ENCODE data around the gene ASB15. TPM values are rescaled to one million over a fixed set of nuclear protein-coding genes. Genes with fewer than 3 reads are reported as not detected.
A peak's percentile ranks its signal among the peaks of the same experiment; 100 is the strongest.

The ASB15 gene
- total RNA-seq, 1 experiment from 2014 or later = not detected

DNA sequence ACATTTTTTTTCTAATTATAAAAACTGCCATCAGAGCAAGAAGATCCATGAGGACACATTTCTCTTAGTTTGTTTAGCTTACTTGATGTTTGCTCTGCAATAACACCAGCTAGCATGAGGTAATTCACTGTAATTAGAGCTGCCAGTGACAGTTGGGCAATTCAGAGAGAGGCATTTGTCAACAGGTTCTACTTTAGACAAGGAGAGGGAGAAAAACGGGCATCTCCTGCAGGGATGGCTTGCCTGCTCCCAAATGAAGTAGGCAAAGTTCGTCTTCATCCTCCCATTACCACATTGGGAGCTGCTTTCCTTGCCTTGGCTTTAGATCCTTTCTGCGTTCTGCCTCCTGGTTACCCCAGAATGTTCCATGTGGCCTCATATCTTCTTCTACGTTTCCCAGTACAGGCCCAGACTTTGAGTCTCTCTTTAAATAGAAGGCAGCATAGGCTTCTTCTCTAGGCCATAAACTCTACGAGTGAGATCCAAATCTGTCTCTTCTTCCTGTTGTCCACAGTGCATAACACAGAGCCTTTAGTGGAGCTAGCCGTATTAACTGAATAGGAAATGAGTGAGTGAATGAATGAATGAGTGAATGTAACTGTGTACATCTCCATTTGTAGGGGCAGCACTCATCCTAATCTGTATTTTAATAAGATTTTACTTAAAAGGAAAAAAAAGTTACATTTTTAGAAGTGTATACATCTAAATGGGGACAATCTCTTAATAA is 21.2 kb downstream of the ASB15 start:
- Histone ChIP-seq H3K27me3 (ENCODE audit: low read length) (no peaks in the 10 kb centered on the region), H2AFZ (ENCODE audit: low read length) (no peak overlapping the region), H3K27ac (ENCODE audit: low read length) (no peak overlapping the region), H3K9ac (ENCODE audit: low read length) (no peak overlapping the region), H3K4me1 (ENCODE audit: insufficient read depth, low read length) (no peaks in the 10 kb centered on the region), H3F3A (ENCODE audit: low read length, unreplicated experiment) (no peaks in the 10 kb centered on the region), H3K9me2 (replicated peaks; ENCODE audit: low read length) (no peaks in the 10 kb centered on the region), H4K20me1 (ENCODE audit: low read length) (no peaks in the 10 kb centered on the region), H3K4me3 (ENCODE audit: low read length) (no peak overlapping the region), H3K9me3 (ENCODE audit: low read length) (no peaks in the 10 kb centered on the region), H3K36me3 (ENCODE audit: low read depth, low read length) (no peaks in the 10 kb centered on the region), H3K4me2 (ENCODE audit: low read length) (no peak overlapping the region), H3K79me2 (ENCODE audit: low read length) (no peaks in the 10 kb centered on the region)
- ChIA-PET CTCF (no interaction called here), POLR2A (ENCODE audit: unreplicated experiment) (no interaction called here)
- BruUV-seq (replicated peaks) = no TSS peak
- ATAC-seq (peak; percentile 49; the same call in 1 of the 2 replicates), DNase-seq (no peak)
- intact Hi-C loops (cut with micrococcal nuclease) = no loop called here
- TF ChIP-seq EZH2 (IDR thresholded peaks at IDR 0.05; ENCODE audit: low read length, unreplicated experiment) (no peak), EZH2phosphoT487 (IDR thresholded peaks at IDR 0.05; ENCODE audit: borderline replicate concordance, low read length) (no peak)
- TF ChIP-seq, protein P1, sequence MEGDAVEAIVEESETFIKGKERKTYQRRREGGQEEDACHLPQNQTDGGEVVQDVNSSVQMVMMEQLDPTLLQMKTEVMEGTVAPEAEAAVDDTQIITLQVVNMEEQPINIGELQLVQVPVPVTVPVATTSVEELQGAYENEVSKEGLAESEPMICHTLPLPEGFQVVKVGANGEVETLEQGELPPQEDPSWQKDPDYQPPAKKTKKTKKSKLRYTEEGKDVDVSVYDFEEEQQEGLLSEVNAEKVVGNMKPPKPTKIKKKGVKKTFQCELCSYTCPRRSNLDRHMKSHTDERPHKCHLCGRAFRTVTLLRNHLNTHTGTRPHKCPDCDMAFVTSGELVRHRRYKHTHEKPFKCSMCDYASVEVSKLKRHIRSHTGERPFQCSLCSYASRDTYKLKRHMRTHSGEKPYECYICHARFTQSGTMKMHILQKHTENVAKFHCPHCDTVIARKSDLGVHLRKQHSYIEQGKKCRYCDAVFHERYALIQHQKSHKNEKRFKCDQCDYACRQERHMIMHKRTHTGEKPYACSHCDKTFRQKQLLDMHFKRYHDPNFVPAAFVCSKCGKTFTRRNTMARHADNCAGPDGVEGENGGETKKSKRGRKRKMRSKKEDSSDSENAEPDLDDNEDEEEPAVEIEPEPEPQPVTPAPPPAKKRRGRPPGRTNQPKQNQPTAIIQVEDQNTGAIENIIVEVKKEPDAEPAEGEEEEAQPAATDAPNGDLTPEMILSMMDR (conservative IDR thresholded peaks at IDR 0.05; ENCODE audit: low read depth, low read length) = no peak

DNA sequence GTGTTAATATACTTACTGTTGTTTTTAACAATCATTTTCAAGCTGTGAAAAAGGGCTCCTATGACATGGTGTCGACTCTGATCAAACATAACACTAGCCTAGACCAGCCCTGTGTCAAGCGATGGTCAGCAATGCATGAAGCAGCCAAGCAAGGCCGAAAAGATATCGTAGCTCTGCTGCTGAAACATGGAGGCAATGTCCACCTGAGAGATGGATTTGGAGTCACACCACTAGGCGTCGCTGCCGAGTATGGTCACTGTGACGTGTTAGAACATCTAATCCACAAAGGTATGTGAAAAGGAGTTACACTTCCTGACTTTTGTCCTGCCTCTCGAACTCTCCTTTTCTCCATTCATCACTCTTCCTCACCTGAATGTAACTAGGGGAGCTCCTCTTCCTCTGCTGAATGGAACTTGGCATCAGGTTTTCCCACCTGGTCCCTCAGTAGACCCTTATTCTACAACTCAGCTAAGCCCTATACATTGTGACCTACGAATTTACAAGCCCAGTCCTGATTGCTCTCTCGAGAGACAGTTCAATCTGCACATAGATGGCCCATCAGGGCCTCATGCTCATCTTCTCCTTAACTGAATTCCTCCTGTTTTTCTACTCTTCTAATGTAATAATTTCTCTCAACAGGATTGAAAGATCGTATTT is 23.0 kb downstream of the ASB15 start:
- Histone ChIP-seq H4K20me1 (ENCODE audit: low read length) (no peaks in the 10 kb centered on the region), H3K79me2 (ENCODE audit: low read length) (no peaks in the 10 kb centered on the region), H3K9ac (ENCODE audit: low read length) (no peak overlapping the region), H3K27me3 (ENCODE audit: low read length) (no peaks in the 10 kb centered on the region), H3K36me3 (ENCODE audit: low read depth, low read length) (no peaks in the 10 kb centered on the region), H3K9me2 (replicated peaks; ENCODE audit: low read length) (no peaks in the 10 kb centered on the region), H3K4me2 (ENCODE audit: low read length) (no peak overlapping the region), H3K9me3 (ENCODE audit: low read length) (no peaks in the 10 kb centered on the region), H2AFZ (ENCODE audit: low read length) (0 out of 2 replicates have a peak overlapping the region, but pooled peaks have one; percentile 26), H3K4me1 (ENCODE audit: insufficient read depth, low read length) (no peaks in the 10 kb centered on the region), H3F3A (ENCODE audit: low read length, unreplicated experiment) (no peaks in the 10 kb centered on the region), H3K27ac (ENCODE audit: low read length) (no peak overlapping the region), H3K4me3 (ENCODE audit: low read length) (no peak overlapping the region)
- ChIA-PET POLR2A (ENCODE audit: unreplicated experiment) (no interaction called here), CTCF (no interaction called here)
- BruUV-seq (replicated peaks) = no TSS peak
- ATAC-seq (no peak), DNase-seq (peak; percentile 51)
- intact Hi-C loops (cut with micrococcal nuclease) = no loop called here
- TF ChIP-seq, protein P1 (conservative IDR thresholded peaks at IDR 0.05; ENCODE audit: low read depth, low read length) = peak; percentile 58
- TF ChIP-seq EZH2phosphoT487 (IDR thresholded peaks at IDR 0.05; ENCODE audit: borderline replicate concordance, low read length) (no peak), EZH2 (IDR thresholded peaks at IDR 0.05; ENCODE audit: low read length, unreplicated experiment) (no peak)

DNA sequence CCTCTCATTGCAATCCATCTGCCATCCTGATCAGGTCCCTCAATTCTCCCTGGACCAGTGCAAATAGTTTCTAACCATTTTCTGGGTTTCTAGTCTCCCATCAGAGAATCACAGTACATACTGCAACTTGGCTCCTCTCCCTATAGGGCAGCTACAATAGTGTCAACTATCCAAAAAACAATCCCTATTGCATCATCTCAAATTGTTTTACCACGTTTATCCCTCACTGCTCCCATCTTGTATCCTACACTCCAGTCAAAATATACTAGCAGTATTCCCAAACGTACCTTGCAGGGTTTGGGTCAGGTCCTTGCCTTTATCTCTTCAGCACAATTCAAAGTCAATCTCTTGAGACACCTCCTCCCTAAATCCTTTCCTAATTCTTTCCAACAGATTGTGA is 23.6 kb downstream of the ASB15 start:
- H3K4me2 ChIP-seq (ENCODE audit: low read length) = no peak overlapping the region
- ATAC-seq (no peak), DNase-seq (no peak)
- no peaks in the 10 kb centered on the region for H3K36me3 ChIP-seq (ENCODE audit: low read depth, low read length)
- H3K4me1 ChIP-seq (ENCODE audit: insufficient read depth, low read length) = no peaks in the 10 kb centered on the region
- no TSS peak for BruUV-seq (replicated peaks)
- TF ChIP-seq EZH2phosphoT487 (IDR thresholded peaks at IDR 0.05; ENCODE audit: borderline replicate concordance, low read length) (no peak), EZH2 (IDR thresholded peaks at IDR 0.05; ENCODE audit: low read length, unreplicated experiment) (no peak)
- TF ChIP-seq, protein P1 (conservative IDR thresholded peaks at IDR 0.05; ENCODE audit: low read depth, low read length) = no peak
- intact Hi-C loops (cut with micrococcal nuclease) = no loop called here
- ChIA-PET CTCF (no interaction called here), POLR2A (ENCODE audit: unreplicated experiment) (no interaction called here)
- no peaks in the 10 kb centered on the region for H3K27me3 ChIP-seq (ENCODE audit: low read length)
- H3K9me2 ChIP-seq (replicated peaks; ENCODE audit: low read length) = no peaks in the 10 kb centered on the region
- no peaks in the 10 kb centered on the region for H3K79me2 ChIP-seq (ENCODE audit: low read length)
- no peak overlapping the region for H3K9ac ChIP-seq (ENCODE audit: low read length)
- no peak overlapping the region for H3K4me3 ChIP-seq (ENCODE audit: low read length)
- no peaks in the 10 kb centered on the region for H4K20me1 ChIP-seq (ENCODE audit: low read length)
- H3F3A ChIP-seq (ENCODE audit: low read length, unreplicated experiment) = no peaks in the 10 kb centered on the region
- no peak overlapping the region for H2AFZ ChIP-seq (ENCODE audit: low read length)
- no peaks in the 10 kb centered on the region for H3K9me3 ChIP-seq (ENCODE audit: low read length)
- H3K27ac ChIP-seq (ENCODE audit: low read length) = no peak overlapping the region

Measured in PC-3 (cell line).